Measurements from ENCODE around the gene PPDPF. TPM values are rescaled to one million over a fixed set of nuclear protein-coding genes. Genes with fewer than 3 reads are reported as not detected.

The PPDPF gene
- total and polyA plus RNA-seq, 2 of the 8 experiments (the other 6 are each of a cell fraction or from before 2014, with no cell fraction given) = 30.5 to 138 TPM

- TF ChIP-seq GABPA (IDR thresholded peaks at IDR 0.05; ENCODE audit: borderline replicate concordance, insufficient read depth, low read length) (no peak), FOSL1 (IDR thresholded peaks at IDR 0.05; ENCODE audit: insufficient read depth, low read depth, low read length) (no peak)
These were observed 13.4 kb downstream of the PPDPF start (continued) for GRCh38 chr20:63533871-63534393.

All from H1 (cell line).